Nephron (organoid): ENCODE data around the gene C11orf21.

Experiments
- H3K27ac Mint-ChIP-seq, 3 experiments: 2 replicates each; pipeline ENCODE4 v1.8.0; 2020; ENCODE audit warnings: mixed read lengths in 3 of 3, mild to moderate bottlenecking in 2 of 3, moderate library complexity in 1 of 3
- H3K27me3 Mint-ChIP-seq: 2 replicates; pipeline ENCODE4 v1.8.0; 2021; ENCODE audit warnings: low read depth, mild to moderate bottlenecking, moderate library complexity, mixed read lengths
- H3K36me3 Mint-ChIP-seq: 2 replicates; pipeline ENCODE4 v1.8.0; 2020; ENCODE audit warnings: low read depth, mixed read lengths
- H3K4me1 Mint-ChIP-seq: 2 replicates; pipeline ENCODE4 v1.8.0; 2020; ENCODE audit warnings: mixed read lengths
- H3K4me3 Mint-ChIP-seq, 3 experiments: 2 replicates each; pipeline ENCODE4 v1.8.0; 2020; ENCODE audit warnings: mild to moderate bottlenecking in 3 of 3, mixed read lengths in 3 of 3, moderate library complexity in 2 of 3
- H3K9me3 Mint-ChIP-seq: 2 replicates; pipeline ENCODE4 v1.8.0; 2020; ENCODE audit warnings: mixed read lengths
- CTCF ChIP-seq, 3 experiments: fragments of 200-600 bp; sonication (generic); IDR thresholded peaks; one replicate each; pipeline ENCODE4 v1.5.0; 2021; ENCODE audit warnings: antibody characterized with exemption in 3 of 3; ENCODE audit not compliant: unreplicated experiment in 3 of 3

Gene C11orf21

GRCh38 chr11:2325719-2326118 is 24.0 kb upstream of the C11orf21 start:
- no peaks in the 10 kb centered on the region for H3K4me1 Mint-ChIP-seq
- peaks cover 30% of the 10 kb centered on the region for H3K9me3 Mint-ChIP-seq
- no peak overlapping the region for H3K4me3 Mint-ChIP-seq
- no peak for TF ChIP-seq CTCF (IDR thresholded peaks at IDR 0.05; ENCODE audit: unreplicated experiment in 3 of 3)
- H3K27me3 Mint-ChIP-seq: no peaks in the 10 kb centered on the region
- no peak overlapping the region for H3K27ac Mint-ChIP-seq
- H3K36me3 Mint-ChIP-seq: peaks cover 3% of the 10 kb centered on the region

DNA sequence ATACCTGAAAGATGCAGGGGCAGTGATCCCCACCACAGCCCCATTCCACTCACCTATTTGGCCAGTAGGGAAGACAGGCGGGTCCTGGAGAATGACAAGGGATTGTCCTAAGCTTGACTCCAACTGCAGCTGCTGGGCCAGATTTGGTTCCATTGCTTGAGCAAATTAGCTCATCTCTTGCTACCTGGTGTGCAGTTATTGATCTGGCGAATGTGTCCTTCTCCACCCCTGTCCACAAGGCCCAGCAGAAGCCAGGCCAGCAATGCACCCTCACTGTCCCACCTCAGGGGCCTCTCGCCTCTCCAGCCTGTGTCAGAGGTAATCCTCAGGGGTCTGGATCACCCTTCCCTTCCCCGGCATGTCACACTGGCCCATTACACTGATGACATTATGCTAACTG is 23.4 kb upstream of the C11orf21 start:
- H3K27ac Mint-ChIP-seq: no peak overlapping the region
- no peak overlapping the region for H3K4me3 Mint-ChIP-seq
- peaks cover 3% of the 10 kb centered on the region for H3K36me3 Mint-ChIP-seq
- H3K9me3 Mint-ChIP-seq: peaks cover 24% of the 10 kb centered on the region
- no peaks in the 10 kb centered on the region for H3K4me1 Mint-ChIP-seq
- no peak for TF ChIP-seq CTCF (IDR thresholded peaks at IDR 0.05; ENCODE audit: unreplicated experiment in 3 of 3)
- no peaks in the 10 kb centered on the region for H3K27me3 Mint-ChIP-seq

- TF ChIP-seq CTCF (IDR thresholded peaks at IDR 0.05; ENCODE audit: unreplicated experiment in 3 of 3): no peak
- Mint-ChIP-seq H3K36me3 (peaks cover 3% of the 10 kb centered on the region), H3K27ac (no peak overlapping the region), H3K4me3 (no peak overlapping the region), H3K27me3 (no peaks in the 10 kb centered on the region), H3K4me1 (peaks cover 5% of the 10 kb centered on the region), H3K9me3 (peaks cover 22% of the 10 kb centered on the region)
Observed at GRCh38 chr11:2321311-2321683, 19.6 kb upstream of the C11orf21 start.

DNA sequence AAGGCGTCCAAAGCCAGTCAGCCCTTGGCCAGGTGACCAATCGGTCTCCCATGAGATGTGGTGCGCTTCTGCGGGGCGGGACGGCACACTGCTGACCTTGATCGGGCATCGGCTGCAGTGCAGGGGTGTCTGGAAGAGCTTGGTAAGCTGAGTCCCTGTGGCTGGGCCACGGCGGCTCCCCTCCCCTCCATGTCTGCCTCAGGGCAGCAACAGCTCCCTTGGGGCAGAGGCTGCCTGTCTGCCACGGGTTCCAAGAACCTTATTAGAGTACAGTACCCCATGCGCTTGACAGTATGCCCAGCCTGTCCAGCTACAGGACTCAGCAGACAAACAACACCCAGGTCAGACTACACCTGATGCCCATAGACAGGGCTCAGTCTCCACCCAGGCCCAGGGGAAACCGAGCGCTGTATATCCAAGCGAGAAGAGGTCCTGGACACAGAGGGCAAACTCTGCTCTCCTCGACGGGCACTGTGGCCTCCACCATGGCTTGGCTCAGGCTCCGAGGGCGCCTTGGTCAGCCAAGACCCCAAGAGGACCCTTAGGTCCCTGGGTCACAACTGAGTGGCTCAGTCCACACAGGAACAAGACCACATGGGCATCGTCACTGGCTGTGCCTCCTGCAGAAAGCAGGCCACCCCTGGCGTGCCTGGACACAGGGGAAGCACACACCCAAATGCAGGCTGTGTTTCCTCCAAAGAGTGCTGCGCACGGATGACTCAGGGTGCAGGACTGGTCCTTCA is 19.0 kb upstream of the C11orf21 start:
- H3K36me3 Mint-ChIP-seq: peaks cover 3% of the 10 kb centered on the region
- H3K4me1 Mint-ChIP-seq: peaks cover 5% of the 10 kb centered on the region
- no peaks in the 10 kb centered on the region for H3K27me3 Mint-ChIP-seq
- TF ChIP-seq CTCF (IDR thresholded peaks at IDR 0.05; ENCODE audit: unreplicated experiment in 3 of 3): no peak
- H3K9me3 Mint-ChIP-seq: peaks cover 22% of the 10 kb centered on the region
- H3K4me3 Mint-ChIP-seq: no peak overlapping the region
- H3K27ac Mint-ChIP-seq: no peak overlapping the region

GRCh38 chr11:2319791-2320472 is 18.2 kb upstream of the C11orf21 start:
- Mint-ChIP-seq H3K9me3 (peaks cover 22% of the 10 kb centered on the region), H3K27ac (no peak overlapping the region), H3K27me3 (no peaks in the 10 kb centered on the region), H3K4me1 (peaks cover 9% of the 10 kb centered on the region), H3K4me3 (no peak overlapping the region), H3K36me3 (peaks cover 3% of the 10 kb centered on the region)
- TF ChIP-seq CTCF (IDR thresholded peaks at IDR 0.05; ENCODE audit: unreplicated experiment in 3 of 3): no peak

- peaks cover 22% of the 10 kb centered on the region for H3K9me3 Mint-ChIP-seq
- peak overlapping the region in 1 of 3 experiments; percentile 72 for H3K27ac Mint-ChIP-seq
- H3K4me3 Mint-ChIP-seq: no peak overlapping the region
- peaks cover 3% of the 10 kb centered on the region for H3K36me3 Mint-ChIP-seq
- no peak for TF ChIP-seq CTCF (IDR thresholded peaks at IDR 0.05; ENCODE audit: unreplicated experiment in 3 of 3)
- no peaks in the 10 kb centered on the region for H3K27me3 Mint-ChIP-seq
- peaks cover 13% of the 10 kb centered on the region for H3K4me1 Mint-ChIP-seq
Observed at GRCh38 chr11:2318707-2319106, 17.0 kb upstream of the C11orf21 start.
